ENCODE results near the gene ZAP70.

GRCh38 chr2:97734061-97735051 lies 21.0 kb downstream of the ZAP70 start:
- TF ChIP-seq CTBP1 (IDR thresholded peaks at IDR 0.05; ENCODE audit: borderline replicate concordance) (no peak), FOXA1 (IDR thresholded peaks at IDR 0.05) (no peak), FOXM1 (IDR thresholded peaks at IDR 0.05; ENCODE audit: borderline replicate concordance) (no peak), SUZ12 (IDR thresholded peaks at IDR 0.05) (no peak), HDGF (IDR thresholded peaks at IDR 0.05; ENCODE audit: borderline replicate concordance) (no peak), FOXK2 (IDR thresholded peaks at IDR 0.05) (no peak), SP1 (IDR thresholded peaks at IDR 0.05) (no peak), ELF4 (IDR thresholded peaks at IDR 0.05) (no peak), ARNT (IDR thresholded peaks at IDR 0.05) (no peak), TARDBP (IDR thresholded peaks at IDR 0.05) (no peak), NFRKB (IDR thresholded peaks at IDR 0.05) (no peak)
- TF ChIP-seq, protein P1, sequence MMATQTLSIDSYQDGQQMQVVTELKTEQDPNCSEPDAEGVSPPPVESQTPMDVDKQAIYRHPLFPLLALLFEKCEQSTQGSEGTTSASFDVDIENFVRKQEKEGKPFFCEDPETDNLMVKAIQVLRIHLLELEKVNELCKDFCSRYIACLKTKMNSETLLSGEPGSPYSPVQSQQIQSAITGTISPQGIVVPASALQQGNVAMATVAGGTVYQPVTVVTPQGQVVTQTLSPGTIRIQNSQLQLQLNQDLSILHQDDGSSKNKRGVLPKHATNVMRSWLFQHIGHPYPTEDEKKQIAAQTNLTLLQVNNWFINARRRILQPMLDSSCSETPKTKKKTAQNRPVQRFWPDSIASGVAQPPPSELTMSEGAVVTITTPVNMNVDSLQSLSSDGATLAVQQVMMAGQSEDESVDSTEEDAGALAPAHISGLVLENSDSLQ (IDR thresholded peaks at IDR 0.05): no peak

Measured in HEK293T (cell line).